HEK293T (cell line): ENCODE measurements around the gene GGT6.

ENCODE experiments used
- CTCF ChIA-PET: fragments of 350-600 bp; formaldehyde crosslinking; extraction: SDS; loops from one replicate; lab custom pipeline; 2021; ENCODE audit warnings: antibody characterized with exemption, inconsistent platforms; lab: Yijun Ruan, JAX
- POLR2A ChIA-PET: fragments of 350-600 bp; formaldehyde crosslinking; extraction: SDS; loops from one replicate; lab custom pipeline; 2020; ENCODE audit warnings: antibody characterized with exemption, inconsistent platforms; lab: Yijun Ruan, JAX
- DNase-seq: peaks from one replicate; pipeline ENCODE4 v3.0.0; 2012; ENCODE audit warnings: mixed read lengths; ENCODE audit errors: extremely low spot score
- ARNT ChIP-seq: fragments of 450-650 bp; IDR thresholded peaks from 2 replicates; pipeline ENCODE4 v1.6.1; 2017; ENCODE audit warnings: mild to moderate bottlenecking
- BHLHE40 ChIP-seq: fragments of 450-650 bp; IDR thresholded peaks from 2 replicates; pipeline ENCODE4 v1.6.1; 2016; ENCODE audit warnings: mild to moderate bottlenecking, moderate library complexity, borderline replicate concordance
- CTBP1 ChIP-seq: fragments of 450-650 bp; IDR thresholded peaks from 2 replicates; pipeline ENCODE4 v1.6.1; 2016; ENCODE audit warnings: borderline replicate concordance
- ELF4 ChIP-seq: fragments of 450-650 bp; IDR thresholded peaks from 2 replicates; pipeline ENCODE4 v1.6.1; 2017; ENCODE audit warnings: antibody characterized with exemption
- FOXA1 ChIP-seq: fragments of 450-650 bp; IDR thresholded peaks from 2 replicates; pipeline ENCODE4 v1.6.1; 2016; ENCODE audit warnings: mild to moderate bottlenecking
- FOXK2 ChIP-seq: fragments of 450-650 bp; IDR thresholded peaks from 2 replicates; pipeline ENCODE4 v1.6.1; 2016; ENCODE audit warnings: mild to moderate bottlenecking
- FOXM1 ChIP-seq: fragments of 450-650 bp; IDR thresholded peaks from 2 replicates; pipeline ENCODE4 v1.6.1; 2017; ENCODE audit warnings: mild to moderate bottlenecking, borderline replicate concordance
- HDGF ChIP-seq: fragments of 450-650 bp; IDR thresholded peaks from 2 replicates; pipeline ENCODE4 v1.6.1; 2017; ENCODE audit warnings: antibody characterized with exemption, borderline replicate concordance
- L3MBTL2 ChIP-seq: fragments of 450-650 bp; conservative IDR thresholded peaks from 2 replicates; pipeline ENCODE4 v1.6.1; 2016; ENCODE audit warnings: mild to moderate bottlenecking
- LEF1 ChIP-seq: fragments of 450-650 bp; IDR thresholded peaks from 2 replicates; pipeline ENCODE4 v1.6.1; 2017; ENCODE audit warnings: mild to moderate bottlenecking, borderline replicate concordance
- NFRKB ChIP-seq: fragments of 450-650 bp; IDR thresholded peaks from 2 replicates; pipeline ENCODE4 v1.6.1; 2016; ENCODE audit warnings: mild to moderate bottlenecking, moderate library complexity
- PKNOX1 ChIP-seq: fragments of 450-650 bp; IDR thresholded peaks from 2 replicates; pipeline ENCODE4 v1.6.1; 2016
- SP1 ChIP-seq: fragments of 450-650 bp; IDR thresholded peaks from 2 replicates; pipeline ENCODE4 v1.6.1; 2017
- SUZ12 ChIP-seq: fragments of 450-650 bp; IDR thresholded peaks from 2 replicates; pipeline ENCODE4 v1.6.1; 2016; ENCODE audit warnings: mild to moderate bottlenecking
- TARDBP ChIP-seq: fragments of 450-650 bp; IDR thresholded peaks from 2 replicates; pipeline ENCODE4 v1.6.1; 2016
- ZNF384 ChIP-seq: fragments of 450-650 bp; IDR thresholded peaks from 2 replicates; pipeline ENCODE4 v1.6.1; 2016

GGT6 gene

GRCh38 chr17:4551796-4552525, 8.4 kb downstream of the GGT6 start:
- ChIA-PET POLR2A (interaction anchor here (1.2 kb wide), 1 partner anchor 12 kb away, joined by 4 read pairs; no protein-coding TSS in a partner anchor), CTCF (no interaction called here)
- TF ChIP-seq SP1: no peak
- no peak for TF ChIP-seq FOXA1
- no peak for TF ChIP-seq NFRKB
- no peak for TF ChIP-seq ELF4
- TF ChIP-seq L3MBTL2: no peak
- TF ChIP-seq FOXK2: no peak
- no peak for TF ChIP-seq PKNOX1
- no peak for TF ChIP-seq ZNF384
- TF ChIP-seq HDGF: no peak
- TF ChIP-seq LEF1: no peak
- no peak for TF ChIP-seq FOXM1
- no peak for TF ChIP-seq BHLHE40
- no peak for TF ChIP-seq CTBP1
- no peak for TF ChIP-seq TARDBP
- no peak for TF ChIP-seq ARNT
- no peak for TF ChIP-seq SUZ12
- DNase-seq: no peak

- CTCF ChIA-PET: no interaction called here
- DNase-seq: no peak
- POLR2A ChIA-PET: interaction anchor here (1.2 kb wide), 1 partner anchor 12 kb away, joined by 4 read pairs; no protein-coding TSS in a partner anchor
- no peak for TF ChIP-seq L3MBTL2
- no peak for TF ChIP-seq SUZ12
- no peak for TF ChIP-seq FOXK2
- no peak for TF ChIP-seq ELF4
- no peak for TF ChIP-seq HDGF
Observed at GRCh38 chr17:4551141-4551540, 9.2 kb downstream of the GGT6 start.

- TF ChIP-seq ZNF384 (no peak), CTBP1 (no peak), PKNOX1 (no peak), TARDBP (no peak), HDGF (no peak), NFRKB (no peak), FOXM1 (no peak), LEF1 (no peak), ARNT (no peak), FOXK2 (no peak), ELF4 (no peak), FOXA1 (no peak), SP1 (no peak), SUZ12 (no peak), BHLHE40 (no peak)
- ChIA-PET CTCF (no interaction called here), POLR2A (interaction anchor here (1.4 kb wide), 1 partner anchor 14 kb away, joined by 4 read pairs; no protein-coding TSS in a partner anchor)
- no peak for DNase-seq
Observed at GRCh38 chr17:4550534-4551039, 9.8 kb downstream of the GGT6 start.

- CTCF ChIA-PET: no interaction called here
- DNase-seq: no peak
- POLR2A ChIA-PET: interaction anchor here (1.4 kb wide), 1 partner anchor 13 kb away, joined by 4 read pairs; no protein-coding TSS in a partner anchor
- no peak for TF ChIP-seq LEF1
- no peak for TF ChIP-seq FOXK2
- TF ChIP-seq HDGF: no peak
- TF ChIP-seq BHLHE40: no peak
- TF ChIP-seq ZNF384: no peak
- TF ChIP-seq FOXM1: no peak
- no peak for TF ChIP-seq SP1
- no peak for TF ChIP-seq PKNOX1
- no peak for TF ChIP-seq CTBP1
- TF ChIP-seq NFRKB: no peak
- TF ChIP-seq ELF4: no peak
- no peak for TF ChIP-seq SUZ12
- no peak for TF ChIP-seq ARNT
Observed at GRCh38 chr17:4549781-4550533, 10.4 kb downstream of the GGT6 start.

- DNase-seq: no peak
- ChIA-PET POLR2A (interaction anchor here (1.4 kb wide), 1 partner anchor 12 kb away, joined by 4 read pairs; no protein-coding TSS in a partner anchor), CTCF (interaction anchor here (0.5 kb wide), 1 partner anchor 18 kb away, joined by 3 read pairs; no protein-coding TSS in a partner anchor)
- TF ChIP-seq ARNT (no peak), HDGF (no peak), SP1 (no peak), PKNOX1 (no peak), LEF1 (no peak), FOXK2 (no peak), FOXA1 (no peak)
Observed at GRCh38 chr17:4548721-4549531, 11.5 kb downstream of the GGT6 start.
